OCI-LY3 (cell line): ENCODE results near the gene UBR7.

ENCODE experiments used
- H2AFZ ChIP-seq: fragments of 200-600, 300-600 bp; shearing (Covaris generic); 2 replicates; pipeline ENCODE4 v1.6.0; 2014; ENCODE audit warnings: antibody characterized with exemption, low read depth, low read length
- H3K27ac ChIP-seq: fragments of 200-600, 300-600 bp; sonication (generic); 2 replicates; pipeline ENCODE4 v1.5.1; 2014; ENCODE audit warnings: mild to moderate bottlenecking, low read length, moderate library complexity, mixed read lengths
- H3K27me3 ChIP-seq: fragments of 200-600, 300-600 bp; sonication (generic); 2 replicates; pipeline ENCODE4 v1.6.1; 2014; ENCODE audit warnings: low read depth, low read length, mixed read lengths
- H3K36me3 ChIP-seq: fragments of 200-600, 300-600 bp; sonication (generic); replicated peaks from 2 replicates; pipeline ENCODE3; 2014; ENCODE audit warnings: low read depth, low read length, mixed read lengths
- H3K4me1 ChIP-seq: fragments of 300-600, 200-600 bp; sonication (generic); 2 replicates; pipeline ENCODE4 v1.6.1; 2014; ENCODE audit warnings: low read length, mixed read lengths
- H3K4me2 ChIP-seq: fragments of 200-600, 300-600 bp; sonication (generic); 2 replicates; pipeline ENCODE4 v1.6.1; 2014; ENCODE audit warnings: low read length, mixed read lengths
- H3K4me3 ChIP-seq: fragments of 300-600, 200-600 bp; sonication (generic); 2 replicates; pipeline ENCODE4 v1.5.1; 2014; ENCODE audit warnings: antibody characterized with exemption, mild to moderate bottlenecking, low read length, moderate library complexity
- H3K79me2 ChIP-seq: fragments of 300-600, 200-600 bp; shearing (Covaris generic); 2 replicates; pipeline ENCODE4 v1.6.1; 2014; ENCODE audit warnings: mild to moderate bottlenecking, low read length, mixed read lengths
- H3K9ac ChIP-seq: fragments of 300-600, 200-600 bp; shearing (Covaris generic); 2 replicates; pipeline ENCODE4 v1.6.0; 2014; ENCODE audit warnings: mild to moderate bottlenecking, low read length, moderate library complexity
- H3K9me3 ChIP-seq: fragments of 200-600, 300-600 bp; shearing (Covaris generic); 2 replicates; pipeline ENCODE4 v1.6.1; 2014; ENCODE audit warnings: low read length, mixed read lengths; ENCODE audit not compliant: insufficient read depth
- H4K20me1 ChIP-seq: fragments of 200-600, 300-600 bp; sonication (generic); 2 replicates; pipeline ENCODE4 v1.6.1; 2016; ENCODE audit warnings: low read length, mixed read lengths; ENCODE audit not compliant: insufficient read depth
- CTCF ChIP-seq: fragments of 200-600, 300-600 bp; sonication (generic); IDR thresholded peaks from 2 replicates; pipeline ENCODE4 v1.5.1; 2014; ENCODE audit warnings: antibody characterized with exemption, low read length, low read depth
- EZH2phosphoT487 ChIP-seq: fragments of 200-600 bp; shearing (Covaris generic); IDR thresholded peaks from 2 replicates; pipeline ENCODE4 v1.6.1; 2018; ENCODE audit warnings: antibody characterized with exemption, mixed run types, low read depth

The UBR7 gene

GRCh38 chr14:93239869-93240677 lies 33.0 kb downstream of the UBR7 start:
- H3K4me2 ChIP-seq, result no peak overlapping the region
- no peak for TF ChIP-seq CTCF
- no peak for TF ChIP-seq EZH2phosphoT487

GRCh38 chr14:93240678-93241000 lies 33.6 kb downstream of the UBR7 start:
- no peak overlapping the region for H3K4me3 ChIP-seq
- H2AFZ ChIP-seq, result no peak overlapping the region
- no peaks in the 10 kb centered on the region for H3K4me1 ChIP-seq
- no peaks in the 10 kb centered on the region for H3K27me3 ChIP-seq
- H3K4me2 ChIP-seq, result no peak overlapping the region
- H4K20me1 ChIP-seq, result no peaks in the 10 kb centered on the region
- H3K79me2 ChIP-seq, result no peaks in the 10 kb centered on the region
- TF ChIP-seq EZH2phosphoT487, result no peak
- TF ChIP-seq CTCF, result no peak
- H3K9me3 ChIP-seq, result no peaks in the 10 kb centered on the region
- H3K27ac ChIP-seq, result no peak overlapping the region
- no peak overlapping the region for H3K9ac ChIP-seq
- peaks cover 15% of the 10 kb centered on the region for H3K36me3 ChIP-seq

More at GRCh38 chr14:93239869-93240677, 33.0 kb downstream of the UBR7 start:
- H3K4me3 ChIP-seq, result no peak overlapping the region
- H4K20me1 ChIP-seq, result no peaks in the 10 kb centered on the region
- H3K9ac ChIP-seq, result no peak overlapping the region
- H3K27ac ChIP-seq, result no peak overlapping the region
- no peaks in the 10 kb centered on the region for H3K27me3 ChIP-seq
- no peaks in the 10 kb centered on the region for H3K4me1 ChIP-seq
- H2AFZ ChIP-seq, result no peak overlapping the region
- H3K9me3 ChIP-seq, result no peaks in the 10 kb centered on the region
- H3K36me3 ChIP-seq, result peaks cover 9% of the 10 kb centered on the region
- H3K79me2 ChIP-seq, result no peaks in the 10 kb centered on the region

GRCh38 chr14:93245764-93246420 lies 38.8 kb downstream of the UBR7 start:
- Histone ChIP-seq H4K20me1 (no peaks in the 10 kb centered on the region), H3K4me1 (peaks cover 11% of the 10 kb centered on the region), H3K9ac (no peak overlapping the region), H3K9me3 (no peaks in the 10 kb centered on the region), H3K79me2 (no peaks in the 10 kb centered on the region), H3K4me2 (no peak overlapping the region), H3K36me3 (peaks cover 20% of the 10 kb centered on the region), H2AFZ (no peak overlapping the region), H3K27ac (no peak overlapping the region), H3K4me3 (no peak overlapping the region), H3K27me3 (no peaks in the 10 kb centered on the region)
- TF ChIP-seq EZH2phosphoT487 (no peak), CTCF (no peak)

GRCh38 chr14:93246534-93246933 lies 39.5 kb downstream of the UBR7 start:
- no peak overlapping the region for H3K9ac ChIP-seq
- no peak for TF ChIP-seq CTCF
- no peak for TF ChIP-seq EZH2phosphoT487
- no peak overlapping the region for H3K4me2 ChIP-seq
- H3K4me3 ChIP-seq, result no peak overlapping the region
- peaks cover 11% of the 10 kb centered on the region for H3K4me1 ChIP-seq
- H3K9me3 ChIP-seq, result no peaks in the 10 kb centered on the region
- H3K27me3 ChIP-seq, result no peaks in the 10 kb centered on the region
- H3K27ac ChIP-seq, result no peak overlapping the region
- H2AFZ ChIP-seq, result no peak overlapping the region
- peaks cover 20% of the 10 kb centered on the region for H3K36me3 ChIP-seq
- H4K20me1 ChIP-seq, result no peaks in the 10 kb centered on the region
- H3K79me2 ChIP-seq, result no peaks in the 10 kb centered on the region
